OCI-LY3 (cell line): Measurements from ENCODE around the gene TRIM37.

Experiments
- H2AFZ ChIP-seq: fragments of 200-600, 300-600 bp; shearing (Covaris generic); 2 replicates; pipeline ENCODE4 v1.6.0; 2014; ENCODE audit warnings: antibody characterized with exemption, low read depth, low read length
- H3K27ac ChIP-seq: fragments of 200-600, 300-600 bp; sonication (generic); 2 replicates; pipeline ENCODE4 v1.5.1; 2014; ENCODE audit warnings: mild to moderate bottlenecking, low read length, moderate library complexity, mixed read lengths
- H3K27me3 ChIP-seq: fragments of 200-600, 300-600 bp; sonication (generic); 2 replicates; pipeline ENCODE4 v1.6.1; 2014; ENCODE audit warnings: low read depth, low read length, mixed read lengths
- H3K36me3 ChIP-seq: fragments of 200-600, 300-600 bp; sonication (generic); replicated peaks from 2 replicates; pipeline ENCODE3; 2014; ENCODE audit warnings: low read depth, low read length, mixed read lengths
- H3K4me1 ChIP-seq: fragments of 300-600, 200-600 bp; sonication (generic); 2 replicates; pipeline ENCODE4 v1.6.1; 2014; ENCODE audit warnings: low read length, mixed read lengths
- H3K4me2 ChIP-seq: fragments of 200-600, 300-600 bp; sonication (generic); 2 replicates; pipeline ENCODE4 v1.6.1; 2014; ENCODE audit warnings: low read length, mixed read lengths
- H3K4me3 ChIP-seq: fragments of 300-600, 200-600 bp; sonication (generic); 2 replicates; pipeline ENCODE4 v1.5.1; 2014; ENCODE audit warnings: antibody characterized with exemption, mild to moderate bottlenecking, low read length, moderate library complexity
- H3K79me2 ChIP-seq: fragments of 300-600, 200-600 bp; shearing (Covaris generic); 2 replicates; pipeline ENCODE4 v1.6.1; 2014; ENCODE audit warnings: mild to moderate bottlenecking, low read length, mixed read lengths
- H3K9ac ChIP-seq: fragments of 300-600, 200-600 bp; shearing (Covaris generic); 2 replicates; pipeline ENCODE4 v1.6.0; 2014; ENCODE audit warnings: mild to moderate bottlenecking, low read length, moderate library complexity
- H3K9me3 ChIP-seq: fragments of 200-600, 300-600 bp; shearing (Covaris generic); 2 replicates; pipeline ENCODE4 v1.6.1; 2014; ENCODE audit warnings: low read length, mixed read lengths; ENCODE audit not compliant: insufficient read depth
- H4K20me1 ChIP-seq: fragments of 200-600, 300-600 bp; sonication (generic); 2 replicates; pipeline ENCODE4 v1.6.1; 2016; ENCODE audit warnings: low read length, mixed read lengths; ENCODE audit not compliant: insufficient read depth
- CTCF ChIP-seq: fragments of 200-600, 300-600 bp; sonication (generic); IDR thresholded peaks from 2 replicates; pipeline ENCODE4 v1.5.1; 2014; ENCODE audit warnings: antibody characterized with exemption, low read length, low read depth
- EZH2phosphoT487 ChIP-seq: fragments of 200-600 bp; shearing (Covaris generic); IDR thresholded peaks from 2 replicates; pipeline ENCODE4 v1.6.1; 2018; ENCODE audit warnings: antibody characterized with exemption, mixed run types, low read depth

Gene TRIM37

GRCh38 chr17:58997756-58998553 lies 108.7 kb downstream of the TRIM37 start:
- Histone ChIP-seq H3K4me2 (no peak overlapping the region), H3K27me3 (no peaks in the 10 kb centered on the region), H3K9ac (no peak overlapping the region), H4K20me1 (no peaks in the 10 kb centered on the region), H3K79me2 (no peaks in the 10 kb centered on the region), H2AFZ (no peak overlapping the region), H3K4me3 (no peak overlapping the region), H3K4me1 (peaks cover 41% of the 10 kb centered on the region), H3K27ac (no peak overlapping the region), H3K36me3 (peaks cover 14% of the 10 kb centered on the region), H3K9me3 (no peaks in the 10 kb centered on the region)
- TF ChIP-seq EZH2phosphoT487 (no peak), CTCF (no peak)

- peaks cover 39% of the 10 kb centered on the region for H3K4me1 ChIP-seq
Observed at GRCh38 chr17:58996968-58997367, 109.7 kb downstream of the TRIM37 start.

GRCh38 chr17:58995247-58995940 lies 111.3 kb downstream of the TRIM37 start:
- H3K4me3 ChIP-seq, result no peak overlapping the region
- H3K4me1 ChIP-seq, result peaks cover 35% of the 10 kb centered on the region
- peaks cover 18% of the 10 kb centered on the region for H3K36me3 ChIP-seq
- H3K4me2 ChIP-seq, result no peak overlapping the region
- no peaks in the 10 kb centered on the region for H4K20me1 ChIP-seq
- no peak overlapping the region for H2AFZ ChIP-seq
- 0 out of 2 replicates have a peak, but pooled peaks cover 5% of the 10 kb centered on the region for H3K79me2 ChIP-seq
- H3K27ac ChIP-seq, result no peak overlapping the region
- TF ChIP-seq CTCF, result no peak
- no peak for TF ChIP-seq EZH2phosphoT487
- no peaks in the 10 kb centered on the region for H3K27me3 ChIP-seq
- no peaks in the 10 kb centered on the region for H3K9me3 ChIP-seq
- H3K9ac ChIP-seq, result no peak overlapping the region

More at GRCh38 chr17:58996968-58997367, 109.7 kb downstream of the TRIM37 start:
- Histone ChIP-seq H3K9me3 (no peaks in the 10 kb centered on the region), H3K79me2 (0 out of 2 replicates have a peak, but pooled peaks cover 5% of the 10 kb centered on the region), H3K27ac (no peak overlapping the region), H2AFZ (no peak overlapping the region), H3K4me3 (no peak overlapping the region), H3K27me3 (no peaks in the 10 kb centered on the region), H3K36me3 (peaks cover 18% of the 10 kb centered on the region), H3K4me2 (no peak overlapping the region), H3K9ac (no peak overlapping the region), H4K20me1 (no peaks in the 10 kb centered on the region)
- TF ChIP-seq CTCF (no peak), EZH2phosphoT487 (no peak)

- peaks cover 27% of the 10 kb centered on the region for H3K4me1 ChIP-seq
- H3K36me3 ChIP-seq, result peaks cover 15% of the 10 kb centered on the region
- no peak overlapping the region for H3K4me2 ChIP-seq
- H3K9ac ChIP-seq, result no peak overlapping the region
- H4K20me1 ChIP-seq, result no peaks in the 10 kb centered on the region
- peak overlapping the region; percentile 27; the same call in 1 of the 2 replicates for H3K27ac ChIP-seq
- no peak overlapping the region for H3K4me3 ChIP-seq
- TF ChIP-seq EZH2phosphoT487 (no peak), CTCF (no peak)
- H2AFZ ChIP-seq, result no peak overlapping the region
- H3K79me2 ChIP-seq, result 0 out of 2 replicates have a peak, but pooled peaks cover 5% of the 10 kb centered on the region
- H3K27me3 ChIP-seq, result no peaks in the 10 kb centered on the region
- H3K9me3 ChIP-seq, result no peaks in the 10 kb centered on the region
Observed at GRCh38 chr17:58993311-58993710, 113.4 kb downstream of the TRIM37 start.
